Measurements from ENCODE around the gene MUC5AC.
"Not testable (repeated sequence)": the region's sequence is repeated elsewhere in the genome, so short reads cannot be mapped to it uniquely, and the experiment has no call there.

The MUC5AC gene

GRCh38 chr11:1157645-1158591 lies at the start of gene MUC5AC:
TSS of gene MUC5AC (plus strand) at chr11:1157953. CDS start at chr11:1158000, 47 bp downstream.
- no peaks in the 10 kb centered on the region for H3K4me1 ChIP-seq (ENCODE audit: control insufficient read depth, insufficient read depth, low read length)
- H3K4me3 ChIP-seq (ENCODE audit: low read depth, low read length): no peak within 1 kb of the TSS
- no peaks in the 10 kb centered on the region for H3K9me3 ChIP-seq (ENCODE audit: control insufficient read depth, insufficient read depth, low read length)
- no peaks in the 10 kb centered on the region for H3K27me3 ChIP-seq (ENCODE audit: control insufficient read depth, insufficient read depth, low read length)
- H3K36me3 ChIP-seq (ENCODE audit: control insufficient read depth, insufficient read depth, low read length): no peaks in the 10 kb centered on the region
- H3K9ac ChIP-seq (ENCODE audit: low read depth, low read length): no peak within 1 kb of the TSS

GRCh38 chr11:1108246-1108900 lies 49.4 kb upstream of the MUC5AC start:
- H3K4me3 ChIP-seq (ENCODE audit: low read depth, low read length): no peak overlapping the region
- no peak overlapping the region for H3K9ac ChIP-seq (ENCODE audit: low read depth, low read length)
- H3K36me3 ChIP-seq (ENCODE audit: control insufficient read depth, insufficient read depth, low read length): no peaks in the 10 kb centered on the region
- no peaks in the 10 kb centered on the region for H3K9me3 ChIP-seq (ENCODE audit: control insufficient read depth, insufficient read depth, low read length)
- no peaks in the 10 kb centered on the region for H3K4me1 ChIP-seq (ENCODE audit: control insufficient read depth, insufficient read depth, low read length)
- no peaks in the 10 kb centered on the region for H3K27me3 ChIP-seq (ENCODE audit: control insufficient read depth, insufficient read depth, low read length)

GRCh38 chr11:1109101-1109917 lies 48.4 kb upstream of the MUC5AC start:
- no peaks in the 10 kb centered on the region for H3K9me3 ChIP-seq (ENCODE audit: control insufficient read depth, insufficient read depth, low read length)
- H3K36me3 ChIP-seq (ENCODE audit: control insufficient read depth, insufficient read depth, low read length): no peaks in the 10 kb centered on the region
- no peak overlapping the region for H3K9ac ChIP-seq (ENCODE audit: low read depth, low read length)
- H3K4me3 ChIP-seq (ENCODE audit: low read depth, low read length): no peak overlapping the region
- no peaks in the 10 kb centered on the region for H3K27me3 ChIP-seq (ENCODE audit: control insufficient read depth, insufficient read depth, low read length)
- no peaks in the 10 kb centered on the region for H3K4me1 ChIP-seq (ENCODE audit: control insufficient read depth, insufficient read depth, low read length)

GRCh38 chr11:1109918-1110705 lies 47.6 kb upstream of the MUC5AC start:
- H3K4me3 ChIP-seq (ENCODE audit: low read depth, low read length): no peak overlapping the region
- no peaks in the 10 kb centered on the region for H3K9me3 ChIP-seq (ENCODE audit: control insufficient read depth, insufficient read depth, low read length)
- no peaks in the 10 kb centered on the region for H3K36me3 ChIP-seq (ENCODE audit: control insufficient read depth, insufficient read depth, low read length)
- no peak overlapping the region for H3K9ac ChIP-seq (ENCODE audit: low read depth, low read length)
- H3K27me3 ChIP-seq (ENCODE audit: control insufficient read depth, insufficient read depth, low read length): no peaks in the 10 kb centered on the region
- H3K4me1 ChIP-seq (ENCODE audit: control insufficient read depth, insufficient read depth, low read length): no peaks in the 10 kb centered on the region

GRCh38 chr11:1111545-1112212 lies 46.1 kb upstream of the MUC5AC start:
- H3K4me3 ChIP-seq (ENCODE audit: low read depth, low read length): no peak overlapping the region
- H3K9ac ChIP-seq (ENCODE audit: low read depth, low read length): no peak overlapping the region
- no peaks in the 10 kb centered on the region for H3K36me3 ChIP-seq (ENCODE audit: control insufficient read depth, insufficient read depth, low read length)
- no peaks in the 10 kb centered on the region for H3K9me3 ChIP-seq (ENCODE audit: control insufficient read depth, insufficient read depth, low read length)
- H3K27me3 ChIP-seq (ENCODE audit: control insufficient read depth, insufficient read depth, low read length): no peaks in the 10 kb centered on the region
- H3K4me1 ChIP-seq (ENCODE audit: control insufficient read depth, insufficient read depth, low read length): no peaks in the 10 kb centered on the region

GRCh38 chr11:1112351-1113191 lies 45.2 kb upstream of the MUC5AC start:
- Histone ChIP-seq H3K4me1 (ENCODE audit: control insufficient read depth, insufficient read depth, low read length) (no peaks in the 10 kb centered on the region), H3K36me3 (ENCODE audit: control insufficient read depth, insufficient read depth, low read length) (no peaks in the 10 kb centered on the region), H3K9me3 (ENCODE audit: control insufficient read depth, insufficient read depth, low read length) (no peaks in the 10 kb centered on the region), H3K27me3 (ENCODE audit: control insufficient read depth, insufficient read depth, low read length) (no peaks in the 10 kb centered on the region), H3K4me3 (ENCODE audit: low read depth, low read length) (no peak overlapping the region), H3K9ac (ENCODE audit: low read depth, low read length) (no peak overlapping the region)

GRCh38 chr11:1113405-1114201 lies 44.1 kb upstream of the MUC5AC start:
- Histone ChIP-seq H3K9ac (ENCODE audit: low read depth, low read length) (no peak overlapping the region), H3K9me3 (ENCODE audit: control insufficient read depth, insufficient read depth, low read length) (no peaks in the 10 kb centered on the region), H3K4me1 (ENCODE audit: control insufficient read depth, insufficient read depth, low read length) (no peaks in the 10 kb centered on the region), H3K4me3 (ENCODE audit: low read depth, low read length) (no peak overlapping the region), H3K36me3 (ENCODE audit: control insufficient read depth, insufficient read depth, low read length) (no peaks in the 10 kb centered on the region), H3K27me3 (ENCODE audit: control insufficient read depth, insufficient read depth, low read length) (no peaks in the 10 kb centered on the region)

- H3K27me3 ChIP-seq (ENCODE audit: control insufficient read depth, insufficient read depth, low read length); H3K9me3 ChIP-seq (ENCODE audit: control insufficient read depth, insufficient read depth, low read length): not testable (repeated sequence)
Measured at GRCh38 chr11:1115292-1115691, 42.5 kb upstream of the MUC5AC start.

GRCh38 chr11:1116104-1116503 lies 41.6 kb upstream of the MUC5AC start:
- H3K4me1 ChIP-seq (ENCODE audit: control insufficient read depth, insufficient read depth, low read length): no peaks in the 10 kb centered on the region
- H3K4me3 ChIP-seq (ENCODE audit: low read depth, low read length): no peak overlapping the region
- H3K9me3 ChIP-seq (ENCODE audit: control insufficient read depth, insufficient read depth, low read length): no peaks in the 10 kb centered on the region
- no peaks in the 10 kb centered on the region for H3K27me3 ChIP-seq (ENCODE audit: control insufficient read depth, insufficient read depth, low read length)
- no peaks in the 10 kb centered on the region for H3K36me3 ChIP-seq (ENCODE audit: control insufficient read depth, insufficient read depth, low read length)
- no peak overlapping the region for H3K9ac ChIP-seq (ENCODE audit: low read depth, low read length)

More at GRCh38 chr11:1115292-1115691, 42.5 kb upstream of the MUC5AC start:
- H3K9ac ChIP-seq (ENCODE audit: low read depth, low read length); H3K4me3 ChIP-seq (ENCODE audit: low read depth, low read length); H3K4me1 ChIP-seq (ENCODE audit: control insufficient read depth, insufficient read depth, low read length); H3K36me3 ChIP-seq (ENCODE audit: control insufficient read depth, insufficient read depth, low read length): not testable (repeated sequence)

Data from iPS-15b (cell line).